CD4-positive, alpha-beta T cell treated with Interleukin-15 for 1 hour (primary cell): ENCODE data around the gene NVL.
"Not testable (repeated sequence)": the region's sequence is repeated elsewhere in the genome, so short reads cannot be mapped to it uniquely, and the experiment has no call there.

Experiments
- DNase-seq: peaks from one replicate; pipeline ENCODE4 v3.0.0-alpha.2; 2020

Gene NVL

DNA sequence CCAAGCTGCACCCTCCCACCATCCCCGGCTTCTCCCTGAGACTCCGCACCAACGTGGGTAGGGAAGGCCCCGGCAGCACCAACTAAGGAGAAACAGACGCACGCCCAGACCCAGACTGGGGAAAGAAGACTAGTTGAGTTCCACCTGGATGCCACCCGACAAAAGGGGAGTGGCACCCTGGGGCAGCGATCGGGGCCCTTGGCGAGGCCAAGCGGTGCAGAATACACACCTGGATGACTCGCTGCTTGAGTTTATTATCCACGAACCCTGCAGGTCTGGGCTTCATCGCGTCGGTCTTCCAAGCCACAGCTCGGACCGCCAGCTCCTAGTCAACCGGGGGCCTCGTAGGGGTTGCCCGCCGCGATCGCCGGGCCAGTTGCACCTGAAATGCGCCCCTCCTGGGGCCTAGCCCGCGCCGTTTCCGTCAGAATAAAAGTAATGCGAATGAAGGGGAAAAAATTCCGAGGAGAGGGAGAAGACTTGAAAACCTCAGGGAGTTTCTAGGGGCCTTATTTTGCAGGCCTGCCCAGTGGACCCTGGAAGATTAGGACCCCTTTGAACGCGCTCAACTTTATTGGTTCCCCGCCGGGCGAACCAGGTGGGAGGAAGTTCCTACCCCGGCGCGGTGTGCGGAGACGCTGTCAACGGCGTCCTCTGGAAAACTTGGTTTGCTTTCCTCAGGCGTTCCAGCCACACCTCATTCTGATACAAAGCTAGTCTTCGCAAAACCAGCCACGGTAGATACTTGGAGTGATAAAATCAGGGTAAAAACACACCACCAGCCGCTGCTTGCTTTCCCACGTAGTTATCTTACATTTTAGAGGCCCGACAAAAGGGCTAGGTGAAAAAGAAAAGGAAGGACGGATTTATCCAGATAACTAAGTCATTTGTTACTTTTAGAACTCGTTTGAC is at the start of gene NVL:
NVL (minus strand) TSS at position 331 of the 912 bp plus-strand sequence; CDS start at position 286, 45 bp downstream.
- peak; percentile 77 for DNase-seq

DNA sequence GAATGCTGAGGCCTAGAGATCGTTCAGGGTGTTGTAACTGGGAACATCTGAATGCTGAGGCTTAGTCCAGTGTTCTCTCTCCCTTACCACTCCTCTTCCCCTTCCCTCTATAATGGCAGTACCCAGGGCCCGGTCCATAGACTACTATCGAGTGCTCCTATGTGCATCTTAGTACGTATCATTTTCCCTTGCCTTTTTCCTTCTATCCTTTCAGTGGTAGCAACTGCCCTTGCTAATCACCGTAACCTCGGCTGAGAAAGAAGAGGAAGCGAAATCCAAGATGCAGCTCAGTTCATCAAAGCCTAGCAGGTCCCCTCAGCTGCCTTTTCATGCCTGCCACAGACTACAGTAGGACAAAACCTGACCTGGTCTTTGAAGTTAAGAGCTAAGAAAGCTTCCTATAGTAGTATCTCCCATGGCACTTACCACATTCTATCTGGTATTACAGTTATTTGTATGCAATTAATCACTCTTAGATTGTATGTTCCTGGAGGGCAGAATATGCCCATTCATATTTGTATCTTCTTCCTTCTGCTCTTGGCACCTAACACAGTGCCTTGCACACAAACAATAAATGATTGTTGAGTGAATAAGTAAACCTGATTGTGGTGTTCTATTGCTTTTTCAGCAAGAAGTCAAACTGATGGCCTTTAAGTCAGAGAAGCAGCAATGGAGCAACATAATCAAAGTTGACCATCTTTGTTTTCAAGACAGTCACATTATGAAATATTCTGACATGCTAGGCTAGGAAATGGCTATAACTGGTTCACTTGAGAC is 49.1 kb upstream of the NVL start:
- DNase-seq, result no peak

DNA sequence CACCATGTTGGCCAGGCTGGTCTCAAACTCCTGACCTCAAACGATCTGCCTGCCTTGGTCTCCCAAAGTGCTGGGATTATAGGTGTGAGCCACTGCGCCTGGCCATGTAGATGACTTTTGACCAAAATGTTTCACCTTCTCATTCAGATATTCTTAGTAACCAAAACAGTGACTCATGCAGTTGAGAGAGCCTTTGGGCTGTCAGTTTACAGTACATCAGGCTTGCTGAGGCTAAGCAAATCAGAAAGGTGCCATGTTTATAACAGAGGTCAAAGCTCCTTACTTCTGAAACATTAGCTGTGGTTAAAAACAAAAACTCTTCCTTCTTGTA is 47.7 kb upstream of the NVL start:
- no peak for DNase-seq

DNA sequence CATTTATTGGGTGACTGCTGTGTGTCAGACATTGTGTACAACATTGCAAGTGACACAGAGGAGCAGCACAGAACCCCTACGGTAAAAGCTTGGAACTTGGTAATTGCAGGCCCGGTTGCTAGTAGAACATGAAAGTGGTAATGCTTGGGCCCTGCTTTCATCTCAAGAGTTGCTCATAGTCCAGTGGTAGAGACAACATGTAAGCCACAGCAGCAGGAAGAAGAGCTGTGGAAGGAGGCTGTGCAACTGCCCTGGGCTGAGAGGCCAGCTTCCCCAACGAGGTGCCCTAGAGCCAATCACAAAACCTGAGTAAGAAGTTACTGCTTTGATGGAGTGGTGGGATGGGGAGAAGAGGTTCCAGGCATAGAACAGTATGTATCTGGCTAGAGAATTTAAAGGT is 45.1 kb upstream of the NVL start:
- DNase-seq, result no peak

DNA sequence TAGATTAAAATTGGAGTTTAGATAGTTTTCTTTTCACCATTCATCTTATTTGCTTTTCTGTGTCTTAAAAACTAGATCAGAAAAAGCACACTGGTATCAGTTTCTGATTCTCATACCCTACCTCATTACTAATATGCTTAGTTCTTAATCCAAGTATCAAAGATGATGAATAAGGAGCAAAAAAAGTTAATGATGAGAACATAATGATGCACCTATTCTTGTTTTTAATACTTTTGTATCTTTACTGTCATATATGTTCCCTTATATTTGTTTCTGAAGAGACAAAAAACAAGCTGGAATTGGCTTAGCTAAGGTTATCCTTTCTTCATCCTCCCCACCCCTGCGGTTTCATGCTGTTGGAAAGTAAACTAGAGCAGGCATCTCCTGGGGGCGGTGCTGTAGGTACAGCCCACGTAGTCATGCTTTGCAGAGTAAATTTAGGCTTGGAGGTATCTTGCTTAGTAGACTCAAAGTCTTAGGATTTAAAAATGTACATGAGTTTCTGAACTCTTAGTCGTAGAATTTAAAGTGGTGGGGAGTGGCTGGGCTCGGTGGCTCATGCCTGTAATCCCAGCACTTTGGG is 43.1 kb upstream of the NVL start:
- no peak for DNase-seq

DNA sequence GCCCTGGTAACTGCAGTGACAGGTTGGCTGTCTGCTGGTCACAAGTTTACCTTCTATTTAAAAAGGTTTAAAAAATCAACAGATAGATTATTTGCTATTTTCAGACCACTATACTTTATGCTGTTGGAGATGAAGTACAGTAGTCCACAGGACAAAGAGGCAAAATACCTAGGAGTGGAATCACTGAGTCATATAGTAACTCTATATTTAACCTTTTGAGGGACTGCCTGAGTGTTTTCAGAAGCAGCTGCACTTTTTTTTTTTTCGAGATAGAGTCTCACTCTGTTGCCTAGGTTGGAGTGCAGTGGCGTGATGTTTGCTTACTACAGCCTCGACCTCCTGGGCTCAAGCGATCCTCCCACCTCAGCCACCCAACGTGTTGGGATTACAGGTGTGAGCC is 38.4 kb upstream of the NVL start:
- no peak for DNase-seq

DNA sequence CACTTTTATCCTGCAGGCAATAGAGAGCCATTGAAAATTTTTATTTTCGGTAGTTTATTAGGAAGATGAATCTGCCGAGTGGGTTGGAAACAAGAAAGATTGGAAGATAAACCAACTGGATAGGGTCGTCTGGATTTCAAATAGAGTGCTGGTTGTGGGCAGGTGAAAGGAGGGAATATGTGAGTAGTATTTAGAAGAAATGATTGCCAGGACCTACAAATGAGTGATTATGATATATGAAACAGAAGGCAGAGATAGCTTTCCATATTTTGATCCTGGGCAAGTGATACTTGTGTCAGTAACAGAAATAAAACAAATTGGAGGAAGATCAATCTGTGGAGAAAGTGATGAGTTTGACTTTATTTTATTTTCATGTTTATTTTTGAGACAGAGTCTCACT is 29.2 kb upstream of the NVL start:
- no peak for DNase-seq

DNA sequence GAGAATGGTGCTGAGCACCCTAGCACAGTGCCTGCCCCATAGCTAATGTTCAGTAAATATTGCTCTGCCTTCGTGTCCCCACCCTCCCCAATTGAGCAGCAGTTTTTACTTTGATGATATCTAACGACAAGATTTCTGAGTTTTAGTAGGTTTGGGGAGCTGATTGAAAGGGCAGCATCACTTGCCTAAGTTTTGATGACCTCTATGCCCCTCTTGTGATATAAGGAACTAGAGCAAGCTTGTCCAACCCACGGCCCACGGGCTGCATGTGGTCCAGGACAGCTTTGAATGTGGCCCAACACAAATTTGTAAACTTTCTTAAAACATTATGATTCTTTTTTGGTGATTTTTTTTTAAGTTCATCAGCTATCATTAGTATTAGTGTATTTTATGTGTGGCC is 28.3 kb upstream of the NVL start:
- no peak for DNase-seq

DNA sequence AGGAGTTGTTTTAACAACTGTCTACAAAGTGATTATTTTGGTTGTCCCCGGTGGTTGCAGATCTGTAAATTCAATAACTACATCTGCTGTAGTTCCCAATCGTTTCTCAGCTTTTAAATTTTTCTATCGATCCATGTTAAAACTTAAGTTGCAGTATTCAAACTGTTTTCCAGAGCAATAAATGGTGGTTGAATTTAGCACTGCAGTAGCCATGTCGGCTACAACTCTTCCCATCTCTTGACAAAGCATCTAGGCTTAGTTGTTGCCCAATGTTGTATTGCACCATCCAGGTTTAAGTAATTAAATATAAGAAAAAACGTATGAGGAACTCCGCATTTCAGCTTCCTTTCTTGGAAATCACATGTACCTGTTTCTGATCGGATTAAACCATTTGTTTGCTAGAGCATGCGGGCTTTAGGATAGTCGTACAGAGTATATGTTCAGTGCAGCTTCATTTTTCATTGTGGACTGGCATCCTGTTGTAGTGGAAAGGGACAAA is 27.7 kb upstream of the NVL start:
- no peak for DNase-seq

DNA sequence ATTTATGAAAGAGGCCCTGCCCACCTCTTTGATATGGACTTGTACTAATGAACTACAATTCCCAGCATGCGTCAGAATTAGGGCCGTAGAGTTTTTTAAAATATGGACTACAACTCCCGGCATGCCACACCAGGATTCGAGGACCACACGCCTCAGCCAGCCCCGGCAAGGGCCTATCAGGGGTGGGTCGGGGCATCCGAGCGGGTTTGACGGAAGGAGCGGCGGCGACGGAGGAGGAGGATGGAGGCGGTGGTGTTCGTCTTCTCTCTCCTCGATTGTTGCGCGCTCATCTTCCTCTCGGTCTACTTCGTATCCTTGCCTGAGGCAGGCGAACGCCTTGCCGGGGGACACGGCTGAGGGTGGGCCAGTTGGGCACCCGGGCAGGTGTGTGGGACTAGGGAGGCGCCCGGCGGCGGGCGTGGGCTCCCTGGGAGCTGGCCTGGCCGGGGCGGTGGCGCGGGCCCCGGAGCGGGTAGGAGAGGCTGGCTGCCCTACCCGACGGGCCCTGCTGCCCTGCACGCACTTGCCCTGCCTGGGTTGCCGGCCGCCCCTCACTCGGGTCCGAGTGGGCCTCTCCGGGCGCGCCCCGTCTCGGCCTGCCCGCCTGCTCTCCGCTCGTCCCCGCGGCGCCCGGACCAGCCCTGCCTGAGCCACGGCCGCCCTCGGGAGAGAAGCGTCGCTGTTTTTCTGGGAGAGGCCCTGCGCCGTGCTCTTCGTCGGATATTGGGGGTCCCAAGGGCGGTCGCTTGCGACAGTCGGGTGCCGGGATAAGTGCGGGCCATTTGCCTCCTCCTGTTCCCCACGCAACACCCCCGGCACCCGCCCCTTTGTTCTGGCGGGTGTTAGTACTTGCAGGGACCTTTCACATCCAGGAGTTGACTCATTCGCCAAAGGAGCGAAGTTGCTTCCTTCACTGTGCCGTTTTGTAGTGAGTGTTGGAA is 27.0 kb upstream of the NVL start, which contains the start of gene CNIH4:
CNIH4 (plus strand) TSS at position 195 of the 941 bp plus-strand sequence; CDS start at position 241, 46 bp downstream.
- DNase-seq, result peak; percentile 93

DNA sequence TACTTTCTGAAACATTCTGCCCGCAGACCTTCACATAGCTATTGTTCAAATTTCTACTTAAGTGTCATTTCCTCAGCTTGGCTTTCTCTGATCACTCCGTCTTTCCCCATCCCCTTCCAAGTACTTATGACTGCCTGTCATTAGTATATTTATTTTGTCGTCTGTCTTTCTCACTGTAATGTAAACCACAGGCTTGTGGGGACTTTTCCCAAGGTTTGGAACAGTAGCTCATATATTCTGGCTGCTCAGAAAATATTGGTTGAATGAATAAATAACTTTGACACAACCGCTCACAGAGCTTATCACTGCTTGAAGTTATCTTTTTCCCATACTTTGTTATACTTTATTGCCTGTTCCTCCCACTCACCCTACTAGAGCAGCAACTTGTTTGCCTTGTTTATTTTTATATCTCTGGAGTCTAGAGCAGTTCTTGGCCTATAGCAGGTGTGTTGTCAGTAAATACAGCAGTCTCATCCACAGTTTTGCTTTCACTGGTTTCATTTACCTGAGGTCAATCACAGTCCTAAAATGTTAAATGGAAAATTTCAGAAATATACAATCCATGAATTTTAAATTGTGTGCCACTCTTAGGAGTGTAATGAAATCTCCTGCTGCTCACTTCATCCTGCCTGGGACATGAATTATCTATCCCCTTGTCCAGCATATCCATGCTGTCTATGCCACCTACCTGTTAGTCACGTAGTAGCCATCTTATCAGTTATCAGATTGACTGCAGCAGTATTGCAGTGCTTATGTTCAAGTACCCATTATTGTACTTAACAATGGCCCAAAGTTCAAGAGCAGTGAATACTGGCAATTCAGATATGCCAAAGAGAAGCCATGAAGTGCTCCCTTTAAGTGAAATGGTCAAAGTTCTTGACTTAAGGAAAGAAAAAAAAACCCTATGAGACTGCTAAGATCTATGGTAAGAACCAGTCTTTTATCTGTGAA is 24.3 kb upstream of the NVL start:
- no peak for DNase-seq

DNA sequence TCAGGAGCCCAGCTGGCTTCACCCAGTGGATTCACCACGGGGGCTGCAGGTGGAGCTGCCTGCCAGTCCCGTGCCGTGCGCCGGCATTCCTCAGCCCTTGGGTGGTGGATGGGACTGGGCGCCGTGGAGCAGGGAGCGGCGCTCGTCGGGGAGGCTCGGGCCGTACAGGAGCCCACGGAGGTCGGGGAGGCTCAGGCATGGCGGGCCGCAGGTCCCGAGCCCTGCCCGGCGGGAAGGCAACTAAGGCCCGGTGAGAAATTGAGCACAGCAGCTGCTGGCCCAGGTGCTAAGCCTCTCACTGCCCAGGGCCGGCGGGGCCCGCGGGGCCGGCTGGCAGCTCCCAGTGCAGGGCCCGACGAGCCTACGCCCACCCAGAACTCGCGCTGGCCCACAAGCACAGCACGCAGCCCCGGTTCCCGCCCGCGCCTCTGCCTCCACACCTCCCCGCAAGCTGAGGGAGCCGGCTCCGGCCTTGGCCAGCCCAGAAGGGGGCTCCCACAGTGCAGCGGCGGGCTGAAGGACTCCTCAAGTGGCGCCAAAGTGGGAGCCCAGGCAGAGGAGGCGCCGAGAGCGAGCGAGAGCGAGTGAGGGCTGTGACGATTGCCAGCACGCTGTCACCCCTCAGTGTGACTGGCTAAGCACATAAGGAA is 22.6 kb upstream of the NVL start:
- not testable (repeated sequence) for DNase-seq

DNA sequence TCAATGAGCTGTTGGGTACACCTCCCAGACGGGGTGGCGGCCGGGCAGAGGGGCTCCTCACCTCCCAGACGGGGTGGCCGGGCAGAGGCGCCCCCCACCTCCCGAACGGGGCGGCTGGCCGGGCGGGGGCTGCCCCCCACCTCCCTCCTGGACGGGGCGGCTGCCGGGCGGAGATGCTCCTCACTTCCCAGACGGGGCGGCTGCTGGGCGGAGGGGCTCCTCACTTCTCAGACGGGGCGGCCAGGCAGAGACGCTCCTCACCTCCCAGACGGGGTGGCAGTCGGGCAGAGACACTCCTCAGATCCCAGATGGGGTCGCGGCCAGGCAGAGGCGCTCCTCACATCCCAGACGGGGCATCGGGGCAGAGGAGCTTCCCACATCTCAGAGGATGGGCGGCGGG is 19.7 kb upstream of the NVL start:
- DNase-seq, result not testable (repeated sequence)

DNA sequence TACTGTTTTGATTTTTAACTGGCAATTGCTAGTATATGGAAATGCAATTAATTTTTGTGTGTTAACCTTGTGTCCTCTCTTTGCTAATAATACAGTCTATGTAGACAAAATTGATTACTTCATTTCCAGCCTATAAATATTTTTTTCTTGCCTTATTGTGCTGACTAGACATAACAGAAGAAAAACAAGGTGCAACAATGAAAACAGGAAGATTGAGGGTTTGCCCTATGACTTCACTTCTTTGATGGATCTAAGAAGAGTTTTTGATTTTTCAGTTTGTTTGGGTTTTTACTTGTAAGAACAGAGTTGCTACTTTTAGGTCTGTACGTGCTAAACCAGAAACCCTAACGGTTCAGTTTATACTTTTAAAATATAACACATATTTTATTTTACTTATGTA is 18.2 kb upstream of the NVL start:
- DNase-seq, result no peak

DNA sequence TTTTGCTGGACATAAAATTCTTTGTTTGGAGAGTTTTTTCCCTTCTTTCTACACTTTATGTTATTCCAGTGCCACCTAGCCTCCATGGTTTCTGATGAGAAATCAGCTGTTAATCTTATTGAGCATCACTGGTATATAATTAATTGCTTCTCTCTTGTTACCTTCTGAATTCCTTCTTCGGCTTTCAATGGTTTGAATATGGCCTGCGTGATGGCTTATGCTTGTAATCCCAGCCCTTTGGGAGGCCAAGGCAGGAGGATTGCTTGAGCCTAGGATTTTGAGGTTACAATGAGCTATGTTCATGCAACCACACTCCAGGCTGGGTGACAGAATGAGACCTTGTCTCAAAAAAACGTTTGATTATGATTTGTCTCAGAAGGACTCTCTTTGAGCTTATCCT is 13.7 kb upstream of the NVL start:
- DNase-seq, result no peak

DNA sequence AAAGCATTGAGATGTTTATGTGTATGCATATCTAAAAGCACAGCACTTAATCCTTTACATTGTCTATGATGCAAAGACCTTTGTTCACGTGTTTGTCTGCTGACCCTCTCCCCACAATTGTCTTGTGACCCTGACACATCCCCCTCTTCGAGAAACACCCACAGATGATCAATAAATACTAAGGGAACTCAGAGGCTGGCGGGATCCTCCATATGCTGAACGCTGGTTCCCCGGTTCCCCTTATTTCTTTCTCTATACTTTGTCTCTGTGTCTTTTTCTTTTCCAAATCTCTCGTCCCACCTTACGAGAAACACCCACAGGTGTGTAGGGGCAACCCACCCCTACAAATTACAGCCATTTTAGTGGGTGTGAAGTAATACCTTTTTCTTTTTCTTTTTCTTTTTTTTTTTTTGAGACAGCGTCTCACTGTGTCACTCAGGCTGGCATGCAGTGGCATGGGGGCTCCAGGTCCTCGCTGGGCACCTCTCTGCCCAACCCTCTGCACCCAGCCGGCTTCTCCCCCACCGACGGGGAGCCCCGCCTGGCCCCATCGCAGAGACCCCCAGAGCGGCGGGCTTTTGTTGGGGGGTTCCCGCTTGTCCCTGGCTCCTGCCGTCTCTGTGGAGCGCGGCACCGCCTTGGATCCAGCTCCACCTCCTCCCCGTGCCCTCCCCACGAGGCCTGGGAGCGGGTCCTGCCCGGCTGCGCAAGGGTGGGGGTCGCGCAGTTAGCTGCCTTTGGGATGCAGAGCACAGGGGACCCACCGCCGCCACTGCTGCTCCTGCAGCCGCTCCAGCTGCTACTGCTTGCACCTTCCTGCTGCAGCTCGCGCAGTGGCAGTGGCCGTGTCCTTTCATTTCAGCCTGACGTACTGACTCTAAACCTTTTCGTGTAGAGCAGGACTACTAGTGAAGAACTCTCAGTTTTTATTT is 10.7 kb upstream of the NVL start:
- peak; percentile 25 for DNase-seq

DNA sequence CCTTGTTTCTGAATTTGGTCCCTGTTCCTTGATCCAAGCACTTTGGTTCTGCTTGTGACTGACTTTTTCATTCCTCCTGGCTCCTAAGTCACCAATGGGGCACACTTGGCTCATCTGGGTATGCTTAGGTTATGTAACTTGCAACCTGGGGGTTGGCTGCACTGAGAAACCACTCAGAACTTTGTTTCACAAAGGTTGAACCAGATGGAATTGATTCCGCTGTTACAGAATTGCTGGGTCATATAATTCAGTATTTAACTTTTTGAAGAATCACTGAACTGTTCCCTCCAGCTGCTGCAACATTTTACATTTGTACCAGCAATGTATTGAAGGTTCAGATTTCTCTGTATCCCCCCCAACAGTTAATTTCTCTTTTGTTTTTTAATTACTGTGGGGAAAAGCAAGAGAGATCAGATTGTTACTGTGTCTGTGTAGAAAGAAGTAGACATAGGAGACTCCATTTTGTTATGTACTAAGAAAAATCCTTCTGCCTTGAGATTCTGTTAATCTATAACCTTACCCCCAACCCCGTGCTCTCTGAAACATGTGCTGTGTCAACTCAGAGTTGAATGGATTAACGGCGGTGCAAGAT is 9.6 kb upstream of the NVL start:
- DNase-seq, result no peak

DNA sequence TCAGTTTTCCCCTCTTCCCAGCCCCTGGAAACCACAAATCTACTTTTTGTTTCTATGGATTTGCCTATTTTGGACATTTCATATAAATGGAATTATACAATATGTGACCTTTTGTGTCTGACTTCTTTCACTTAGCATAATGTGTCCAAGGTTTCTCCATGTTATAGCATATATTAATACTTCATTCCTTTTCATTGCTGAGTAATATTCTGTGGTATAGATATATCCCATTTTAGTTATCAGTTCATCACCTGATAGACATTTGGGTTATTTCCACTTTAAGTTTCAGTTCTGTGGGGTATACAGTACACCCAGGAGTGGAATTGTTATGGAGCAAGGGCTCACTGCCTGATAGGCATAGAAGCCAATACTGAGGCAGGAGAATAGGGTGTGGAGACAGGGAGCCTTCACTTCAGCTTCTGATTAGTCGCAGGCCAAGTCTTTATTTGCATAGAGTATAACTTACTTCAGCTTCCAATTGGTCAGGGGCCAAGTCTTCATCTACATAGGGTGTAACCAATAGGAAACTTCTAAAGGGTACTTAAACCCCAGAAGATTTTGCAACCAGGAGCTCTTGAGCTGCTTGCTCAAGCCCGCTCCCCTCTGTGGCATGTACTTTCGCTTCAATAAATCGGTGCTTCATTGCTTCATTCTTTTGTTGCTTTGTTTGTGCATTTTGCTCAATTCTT is 8.3 kb upstream of the NVL start:
- DNase-seq, result no peak
